Karpas-422 (cell line): ENCODE results near the gene AZU1. TPM values are rescaled to one million over a fixed set of nuclear protein-coding genes. Genes with fewer than 3 reads are reported as not detected.

Experiments
- DNase-seq: peaks from one replicate; pipeline ENCODE4 v3.0.0-alpha.2; 2015
- H2AFZ ChIP-seq: fragments of 200-600 bp; sonication (generic); 2 replicates; pipeline ENCODE4 v1.6.1; 2014; ENCODE audit warnings: antibody characterized with exemption, low read length, mixed read lengths
- H3K27ac ChIP-seq: fragments of 200-600 bp; sonication (generic); 2 replicates; pipeline ENCODE4 v1.5.1; 2014; ENCODE audit warnings: mild to moderate bottlenecking, low read length, moderate library complexity
- H3K27me3 ChIP-seq: fragments of 200-600 bp; sonication (generic); 2 replicates; pipeline ENCODE4 v1.6.1; 2014; ENCODE audit warnings: low read length, mixed read lengths
- H3K36me3 ChIP-seq: fragments of 200-600 bp; sonication (generic); 2 replicates; pipeline ENCODE4 v1.6.1; 2014; ENCODE audit warnings: low read length, mixed read lengths; ENCODE audit not compliant: insufficient read depth
- H3K4me1 ChIP-seq: fragments of 200-600 bp; sonication (generic); 2 replicates; pipeline ENCODE4 v1.6.1; 2014; ENCODE audit warnings: mild to moderate bottlenecking, low read length, mixed read lengths
- H3K4me2 ChIP-seq: fragments of 200-600 bp; sonication (generic); 2 replicates; pipeline ENCODE4 v1.6.1; 2014; ENCODE audit warnings: low read length, low read depth, mild to moderate bottlenecking; ENCODE audit not compliant: poor library complexity, severe bottlenecking
- H3K4me3 ChIP-seq: fragments of 200-600 bp; sonication (generic); 2 replicates; pipeline ENCODE4 v1.5.1; 2014; ENCODE audit warnings: mild to moderate bottlenecking, antibody characterized with exemption, low read length, mixed read lengths
- H3K79me2 ChIP-seq: fragments of 200-600 bp; sonication (generic); 2 replicates; pipeline ENCODE4 v1.6.1; 2014; ENCODE audit warnings: mild to moderate bottlenecking, low read length, mixed read lengths
- H3K9ac ChIP-seq: fragments of 200-600 bp; sonication (generic); 2 replicates; pipeline ENCODE4 v1.6.0; 2014; ENCODE audit warnings: low read length
- H3K9me2 ChIP-seq: fragments of 200-600 bp; sonication (generic), shearing (Covaris generic); replicated peaks from 2 replicates; pipeline ENCODE4 v1.6.0; 2014; ENCODE audit warnings: mild to moderate bottlenecking, low read length, moderate library complexity; ENCODE audit not compliant: insufficient read depth
- H3K9me3 ChIP-seq: fragments of 300-700, 200-600 bp; sonication (generic); 2 replicates; pipeline ENCODE4 v1.6.1; 2014; ENCODE audit warnings: low read length, mixed read lengths
- H4K20me1 ChIP-seq: fragments of 200-600 bp; sonication (generic); 2 replicates; pipeline ENCODE4 v1.6.1; 2014; ENCODE audit warnings: mild to moderate bottlenecking, antibody characterized with exemption, low read length, low read depth; ENCODE audit not compliant: insufficient read depth
- total RNA-seq: library from RNA; depleted of rRNA; stranded (reverse); fragments of >200 nt; shearing (Covaris generic); gene quantifications from 2 replicates; pipeline ENCODE4 v1.2.3, GENCODE V29; 2014; ENCODE audit warnings: low replicate concordance

The AZU1 gene
- total RNA-seq, 1 experiment from 2014 or later: not detected

DNA sequence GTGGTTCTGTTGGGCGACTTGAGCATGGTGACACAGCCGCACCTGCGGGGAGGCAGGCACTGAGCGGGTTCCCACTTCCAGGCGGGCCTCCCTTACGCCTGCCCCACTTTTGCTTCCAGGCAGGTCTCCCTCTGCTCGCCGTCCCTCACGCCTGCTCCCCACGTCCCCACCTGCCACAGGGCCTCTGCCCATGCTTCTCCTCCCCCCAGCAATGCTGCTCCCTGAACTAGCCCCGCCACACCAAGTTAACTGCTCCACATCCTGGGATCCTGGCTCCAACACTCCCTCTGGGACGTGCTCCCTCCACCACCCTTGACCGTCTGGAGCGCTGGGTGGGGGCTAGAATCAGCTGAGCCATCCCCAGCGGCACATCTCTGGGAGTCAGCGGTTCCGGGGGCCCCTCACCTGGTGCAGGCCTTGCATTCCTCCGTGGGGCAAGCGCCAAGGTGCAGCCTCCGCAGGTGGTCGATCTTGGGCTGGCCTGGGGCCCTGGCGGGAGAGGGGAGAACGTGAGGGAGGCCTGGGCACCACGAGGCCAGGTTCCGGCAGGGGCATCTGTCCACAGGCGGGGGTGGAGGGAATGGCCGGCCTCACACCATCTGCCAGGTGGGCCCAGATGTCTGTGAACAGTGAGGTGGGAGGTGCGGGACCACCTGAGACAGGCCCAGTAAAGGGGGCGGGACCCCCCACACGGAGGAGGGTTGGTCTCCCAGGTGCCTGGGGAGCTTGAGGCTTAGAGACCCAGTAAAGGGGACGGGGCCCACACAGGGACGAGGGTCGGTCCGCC lies 41.0 kb downstream of the AZU1 start:
- no peak overlapping the region for H3K4me3 ChIP-seq
- no peak for DNase-seq
- H3K27ac ChIP-seq: no peak overlapping the region
- peaks cover 15% of the 10 kb centered on the region for H3K4me1 ChIP-seq
- no peak overlapping the region for H3K4me2 ChIP-seq
- H3K9ac ChIP-seq: no peak overlapping the region
- H2AFZ ChIP-seq: no peak overlapping the region
- no peaks in the 10 kb centered on the region for H3K9me2 ChIP-seq
- H3K79me2 ChIP-seq: no peaks in the 10 kb centered on the region
- no peaks in the 10 kb centered on the region for H4K20me1 ChIP-seq
- 0 out of 2 replicates have a peak, but pooled peaks cover 3% of the 10 kb centered on the region for H3K36me3 ChIP-seq
- H3K27me3 ChIP-seq: no peaks in the 10 kb centered on the region
- H3K9me3 ChIP-seq: no peaks in the 10 kb centered on the region

DNA sequence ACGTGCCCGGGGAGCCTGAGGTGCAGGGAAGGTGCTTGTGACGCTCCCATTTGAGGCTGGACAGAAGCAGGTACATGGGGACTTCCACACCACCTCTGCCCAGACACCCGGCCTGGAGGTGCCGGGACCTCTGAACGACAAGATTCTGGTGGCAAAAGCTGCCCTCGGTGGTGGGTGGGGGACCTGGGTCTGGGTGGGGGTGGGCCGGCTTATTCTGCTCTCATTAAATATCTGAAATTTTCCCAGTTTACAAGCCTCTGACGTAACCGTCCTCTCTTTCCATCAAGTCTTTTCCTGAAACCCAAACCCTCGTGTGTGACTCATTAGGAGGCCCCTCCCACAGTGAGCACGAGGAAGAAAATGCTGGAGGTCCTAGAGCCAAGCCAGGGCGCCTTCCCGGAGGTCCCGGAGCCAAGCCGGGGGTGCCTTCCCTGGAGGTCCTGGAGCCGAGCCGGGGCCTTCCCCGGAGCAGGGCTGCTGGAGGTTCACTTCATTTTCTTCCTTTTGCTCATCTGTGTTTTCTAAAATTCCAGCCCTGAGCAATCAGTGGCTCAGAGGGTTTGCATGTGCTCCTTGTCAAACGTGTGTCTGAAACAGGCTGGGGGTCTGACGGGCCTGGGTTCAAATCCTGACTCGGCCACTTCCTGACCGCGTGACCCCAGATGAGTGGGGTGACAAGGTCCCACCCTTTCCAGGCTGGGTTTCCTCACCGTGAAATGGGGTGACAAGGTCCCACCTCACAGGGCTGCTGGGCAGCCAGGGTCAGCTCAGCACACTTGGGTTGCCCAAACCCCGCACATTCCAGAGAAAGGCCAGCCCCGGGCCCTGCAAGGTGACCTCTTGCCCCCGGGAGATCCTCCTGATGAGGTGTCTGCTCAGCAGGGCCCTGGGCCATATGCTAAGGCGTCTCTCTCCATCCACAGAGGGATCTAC lies 41.9 kb downstream of the AZU1 start:
- H3K4me3 ChIP-seq: no peak overlapping the region
- no peaks in the 10 kb centered on the region for H3K79me2 ChIP-seq
- H4K20me1 ChIP-seq: no peaks in the 10 kb centered on the region
- H3K4me2 ChIP-seq: no peak overlapping the region
- H3K36me3 ChIP-seq: 0 out of 2 replicates have a peak, but pooled peaks cover 3% of the 10 kb centered on the region
- no peak overlapping the region for H2AFZ ChIP-seq
- H3K27me3 ChIP-seq: no peaks in the 10 kb centered on the region
- H3K27ac ChIP-seq: no peak overlapping the region
- no peaks in the 10 kb centered on the region for H3K9me2 ChIP-seq
- peaks cover 11% of the 10 kb centered on the region for H3K4me1 ChIP-seq
- H3K9ac ChIP-seq: no peak overlapping the region
- no peaks in the 10 kb centered on the region for H3K9me3 ChIP-seq
- no peak for DNase-seq

DNA sequence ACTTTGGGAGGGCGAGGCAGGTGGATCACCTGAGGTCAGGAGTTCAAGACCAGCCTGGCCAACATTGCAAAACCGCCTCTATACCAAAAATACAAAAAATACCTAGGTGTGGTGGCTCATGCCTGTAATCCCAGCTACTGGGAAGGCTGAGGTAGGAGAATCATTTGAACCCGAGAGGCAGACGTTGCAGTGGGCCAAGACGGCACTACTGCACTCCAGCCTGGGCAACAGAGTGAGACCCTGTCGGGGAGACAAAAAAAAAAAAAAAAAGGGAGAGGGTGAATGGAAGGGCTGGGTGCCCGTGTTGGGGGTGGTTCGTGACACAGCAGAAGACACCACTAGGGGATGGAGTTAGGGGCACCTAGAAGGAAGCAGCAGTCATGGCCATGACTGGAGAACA lies 42.7 kb downstream of the AZU1 start:
- Histone ChIP-seq H3K36me3 (0 out of 2 replicates have a peak, but pooled peaks cover 3% of the 10 kb centered on the region), H3K27me3 (no peaks in the 10 kb centered on the region), H3K4me2 (no peak overlapping the region), H2AFZ (no peak overlapping the region), H3K9me3 (no peaks in the 10 kb centered on the region), H3K9ac (no peak overlapping the region), H3K27ac (no peak overlapping the region), H3K4me3 (no peak overlapping the region), H4K20me1 (no peaks in the 10 kb centered on the region), H3K4me1 (peaks cover 11% of the 10 kb centered on the region), H3K79me2 (no peaks in the 10 kb centered on the region), H3K9me2 (no peaks in the 10 kb centered on the region)
- DNase-seq: no peak

DNA sequence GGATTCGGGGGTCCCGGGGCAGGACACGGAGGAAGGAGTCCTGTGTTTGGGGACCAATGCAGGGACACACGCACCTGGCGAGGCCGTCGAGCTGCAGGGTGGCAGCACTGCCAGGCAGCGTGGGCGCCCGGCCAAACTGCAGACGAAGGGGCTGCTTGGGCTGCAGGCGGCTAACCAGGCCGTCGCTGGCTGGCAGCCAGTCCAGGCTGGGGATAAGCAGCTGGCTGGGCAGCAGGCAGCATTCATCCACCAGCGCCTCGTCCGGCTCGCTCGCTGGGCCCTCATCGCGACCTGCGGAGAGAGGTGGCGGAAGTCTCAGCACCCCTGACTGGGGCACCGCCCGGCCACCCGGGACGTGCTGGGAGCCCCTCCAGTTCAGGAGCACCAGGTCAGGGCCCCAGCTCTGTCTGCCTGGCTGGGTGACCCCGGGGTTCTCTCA lies 43.3 kb downstream of the AZU1 start:
- Histone ChIP-seq H3K27ac (no peak overlapping the region), H3K4me3 (no peak overlapping the region), H3K9ac (no peak overlapping the region), H3K9me2 (no peaks in the 10 kb centered on the region), H2AFZ (no peak overlapping the region), H4K20me1 (no peaks in the 10 kb centered on the region), H3K36me3 (0 out of 2 replicates have a peak, but pooled peaks cover 3% of the 10 kb centered on the region), H3K4me1 (peaks cover 11% of the 10 kb centered on the region), H3K4me2 (no peak overlapping the region), H3K79me2 (no peaks in the 10 kb centered on the region), H3K27me3 (no peaks in the 10 kb centered on the region), H3K9me3 (no peaks in the 10 kb centered on the region)
- DNase-seq: no peak

DNA sequence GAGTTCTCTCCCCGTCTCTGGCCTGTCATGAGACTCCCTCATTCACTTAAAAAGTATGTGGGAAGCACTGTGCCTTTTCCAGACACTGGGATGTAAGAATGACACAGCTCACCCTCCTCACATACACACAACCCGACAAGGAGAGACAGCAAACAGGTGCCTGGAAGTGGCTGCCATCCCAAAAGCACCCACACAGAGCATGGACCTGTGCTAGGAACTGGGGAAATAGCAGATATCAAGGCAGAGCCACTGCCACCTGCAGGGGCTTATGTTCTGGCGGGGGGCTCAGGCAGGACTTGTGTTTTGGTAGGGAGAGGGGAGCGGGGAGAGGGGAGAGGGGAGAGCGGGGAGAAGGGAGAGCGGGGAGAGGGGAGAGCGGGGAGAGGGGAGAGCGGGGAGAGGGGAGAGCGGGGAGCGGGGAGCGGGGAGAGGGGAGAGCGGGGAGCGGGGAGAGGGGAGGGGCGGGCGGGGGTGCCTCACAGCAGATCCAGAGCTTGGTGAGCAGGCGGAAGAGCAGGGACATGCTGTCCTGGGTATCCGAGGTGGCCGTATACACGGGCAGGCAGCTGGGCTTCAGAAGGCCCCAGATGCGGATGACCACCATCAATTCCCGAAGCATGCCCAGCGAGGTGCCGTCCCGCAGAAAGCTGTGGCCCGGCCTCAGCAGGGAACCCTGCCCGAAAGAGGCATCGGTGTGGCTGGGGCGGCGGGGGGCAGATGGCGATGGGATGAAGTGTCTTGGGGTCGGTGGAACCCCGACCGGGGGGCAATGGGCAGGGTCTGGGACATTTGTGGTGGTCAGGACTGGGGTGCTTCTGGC lies 44.0 kb downstream of the AZU1 start:
- Histone ChIP-seq H3K4me1 (peaks cover 11% of the 10 kb centered on the region), H3K9me2 (no peaks in the 10 kb centered on the region), H3K27ac (peak overlapping the region; percentile 57), H3K4me3 (no peak overlapping the region), H3K27me3 (no peaks in the 10 kb centered on the region), H3K79me2 (no peaks in the 10 kb centered on the region), H4K20me1 (no peaks in the 10 kb centered on the region), H2AFZ (no peak overlapping the region), H3K9ac (no peak overlapping the region), H3K9me3 (no peaks in the 10 kb centered on the region), H3K4me2 (no peak overlapping the region), H3K36me3 (0 out of 2 replicates have a peak, but pooled peaks cover 3% of the 10 kb centered on the region)
- no peak for DNase-seq

DNA sequence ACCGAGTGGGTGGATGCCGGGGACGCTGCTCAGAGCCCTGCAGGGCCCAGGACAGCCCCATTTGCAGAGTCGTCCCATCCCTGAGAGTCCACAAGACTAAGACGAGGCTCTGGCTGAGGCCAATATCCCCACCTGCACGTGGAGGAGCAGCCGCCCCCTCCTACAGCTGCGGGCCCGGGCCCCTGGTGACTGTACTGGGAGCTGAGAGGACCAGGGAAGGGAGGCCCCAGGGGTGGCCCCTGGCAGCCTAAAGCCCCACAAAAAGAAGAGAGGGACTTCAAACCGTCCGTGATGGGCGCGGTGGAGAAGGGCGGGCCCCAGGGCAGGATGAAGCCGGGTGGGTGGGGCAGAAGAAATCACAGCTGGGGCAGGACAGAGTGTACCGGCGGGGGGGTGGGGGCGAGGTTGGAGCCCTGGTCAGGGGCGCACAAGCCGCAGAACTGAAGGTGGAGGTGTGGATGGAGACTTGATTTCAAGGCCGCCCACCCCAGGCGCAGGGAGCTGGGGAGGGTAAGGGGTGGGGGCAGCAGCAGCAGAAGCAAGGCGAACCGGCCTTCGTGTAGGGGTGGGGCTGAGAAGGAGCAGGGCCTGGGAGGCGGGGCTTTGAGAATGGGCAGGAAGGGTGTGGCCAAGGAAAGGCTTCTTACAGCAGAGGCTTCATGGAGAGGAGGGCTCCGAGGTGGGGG lies 44.8 kb downstream of the AZU1 start:
- peaks cover 11% of the 10 kb centered on the region for H3K4me1 ChIP-seq
- H3K79me2 ChIP-seq: no peaks in the 10 kb centered on the region
- H3K27me3 ChIP-seq: no peaks in the 10 kb centered on the region
- peak overlapping the region; percentile 56 for H3K4me2 ChIP-seq
- H2AFZ ChIP-seq: no peak overlapping the region
- H3K36me3 ChIP-seq: 0 out of 2 replicates have a peak, but pooled peaks cover 3% of the 10 kb centered on the region
- no peaks in the 10 kb centered on the region for H3K9me3 ChIP-seq
- peak overlapping the region; percentile 31 for H3K9ac ChIP-seq
- H3K4me3 ChIP-seq: peak overlapping the region; percentile 30; the same call in 1 of the 2 replicates
- peak overlapping the region; percentile 57 for H3K27ac ChIP-seq
- H4K20me1 ChIP-seq: no peaks in the 10 kb centered on the region
- DNase-seq: peak; percentile 95
- H3K9me2 ChIP-seq: no peaks in the 10 kb centered on the region

DNA sequence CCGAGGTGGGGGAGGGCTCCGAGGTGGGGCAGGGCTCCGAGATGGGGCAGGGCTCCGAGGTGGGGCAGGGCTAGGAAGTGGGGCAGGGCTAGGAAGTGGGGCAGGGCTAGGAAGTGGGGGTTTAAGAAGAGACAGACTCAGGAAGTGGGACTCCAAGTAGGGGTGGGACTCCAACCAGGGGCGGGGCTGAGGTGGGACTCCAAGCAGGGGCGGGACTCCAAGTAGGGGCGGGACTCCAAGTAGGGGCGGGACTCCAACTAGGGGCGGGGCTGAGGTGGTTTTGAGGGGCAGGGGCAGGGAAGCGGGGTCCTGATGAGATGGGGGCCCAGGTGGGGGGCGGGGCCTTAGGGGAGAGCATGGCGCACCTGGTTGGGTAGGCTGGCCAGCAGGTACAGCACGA lies 45.4 kb downstream of the AZU1 start:
- no peak overlapping the region for H3K4me2 ChIP-seq
- peak overlapping the region; percentile 40; the same call in 1 of the 2 replicates for H3K4me3 ChIP-seq
- no peak overlapping the region for H3K27ac ChIP-seq
- no peaks in the 10 kb centered on the region for H3K79me2 ChIP-seq
- peaks cover 11% of the 10 kb centered on the region for H3K4me1 ChIP-seq
- no peaks in the 10 kb centered on the region for H3K9me2 ChIP-seq
- H4K20me1 ChIP-seq: no peaks in the 10 kb centered on the region
- H3K27me3 ChIP-seq: no peaks in the 10 kb centered on the region
- no peak overlapping the region for H2AFZ ChIP-seq
- 0 out of 2 replicates have a peak, but pooled peaks cover 3% of the 10 kb centered on the region for H3K36me3 ChIP-seq
- H3K9ac ChIP-seq: no peak overlapping the region
- H3K9me3 ChIP-seq: no peaks in the 10 kb centered on the region
- DNase-seq: peak; percentile 91
